OCI-LY3 (cell line): ENCODE measurements around the gene TBXAS1.

ENCODE experiments used
- EZH2phosphoT487 ChIP-seq: fragments of 200-600 bp; shearing (Covaris generic); IDR thresholded peaks from 2 replicates; pipeline ENCODE4 v1.6.1; 2018; ENCODE audit warnings: antibody characterized with exemption, mixed run types, low read depth
- TF ChIP-seq, protein P1 (sequence below): fragments of 200-600, 300-600 bp; sonication (generic); IDR thresholded peaks from 2 replicates; pipeline ENCODE4 v1.5.1; 2014; ENCODE audit warnings: antibody characterized with exemption, low read length, low read depth

GRCh38 chr7:140036224-140036962, 207.3 kb downstream of the TBXAS1 start:
- TF ChIP-seq EZH2phosphoT487, result no peak
- TF ChIP-seq, protein P1, sequence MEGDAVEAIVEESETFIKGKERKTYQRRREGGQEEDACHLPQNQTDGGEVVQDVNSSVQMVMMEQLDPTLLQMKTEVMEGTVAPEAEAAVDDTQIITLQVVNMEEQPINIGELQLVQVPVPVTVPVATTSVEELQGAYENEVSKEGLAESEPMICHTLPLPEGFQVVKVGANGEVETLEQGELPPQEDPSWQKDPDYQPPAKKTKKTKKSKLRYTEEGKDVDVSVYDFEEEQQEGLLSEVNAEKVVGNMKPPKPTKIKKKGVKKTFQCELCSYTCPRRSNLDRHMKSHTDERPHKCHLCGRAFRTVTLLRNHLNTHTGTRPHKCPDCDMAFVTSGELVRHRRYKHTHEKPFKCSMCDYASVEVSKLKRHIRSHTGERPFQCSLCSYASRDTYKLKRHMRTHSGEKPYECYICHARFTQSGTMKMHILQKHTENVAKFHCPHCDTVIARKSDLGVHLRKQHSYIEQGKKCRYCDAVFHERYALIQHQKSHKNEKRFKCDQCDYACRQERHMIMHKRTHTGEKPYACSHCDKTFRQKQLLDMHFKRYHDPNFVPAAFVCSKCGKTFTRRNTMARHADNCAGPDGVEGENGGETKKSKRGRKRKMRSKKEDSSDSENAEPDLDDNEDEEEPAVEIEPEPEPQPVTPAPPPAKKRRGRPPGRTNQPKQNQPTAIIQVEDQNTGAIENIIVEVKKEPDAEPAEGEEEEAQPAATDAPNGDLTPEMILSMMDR, result no peak
